GM12864 (cell line): Measurements from ENCODE around the gene KIAA1614.

Source experiments
- DNase-seq: peaks from one replicate; pipeline ENCODE4 v3.0.0-alpha.2; 2011; ENCODE audit warnings: low read depth
- H3K4me3 ChIP-seq: 2 replicates; pipeline ENCODE4 v1.5.1; 2011; ENCODE audit warnings: mild to moderate bottlenecking, low read depth, low read length, control low read depth
- CTCF ChIP-seq: IDR thresholded peaks from 2 replicates; pipeline ENCODE4 v1.5.1; 2011; ENCODE audit warnings: low read depth, mild to moderate bottlenecking, moderate library complexity, low read length, control low read depth, inconsistent platforms; ENCODE audit errors: missing control alignments

KIAA1614 gene

GRCh38 chr1:180899262-180899661, 13.4 kb upstream of the KIAA1614 start:
- no peak overlapping the region for H3K4me3 ChIP-seq
- TF ChIP-seq CTCF, result no peak
- DNase-seq, result no peak

- TF ChIP-seq CTCF, result no peak
- no peak for DNase-seq
- no peak overlapping the region for H3K4me3 ChIP-seq
Measured at GRCh38 chr1:180901076-180901990, 11.4 kb upstream of the KIAA1614 start.

GRCh38 chr1:180902541-180902940, 10.2 kb upstream of the KIAA1614 start:
- DNase-seq, result no peak
- no peak for TF ChIP-seq CTCF
- H3K4me3 ChIP-seq, result no peak overlapping the region

- H3K4me3 ChIP-seq, result no peak overlapping the region
- DNase-seq, result no peak
- no peak for TF ChIP-seq CTCF
Measured at GRCh38 chr1:180905927-180906326, 6.8 kb upstream of the KIAA1614 start.

- no peak overlapping the region for H3K4me3 ChIP-seq
- TF ChIP-seq CTCF, result no peak
- no peak for DNase-seq
Measured at GRCh38 chr1:180906511-180906910, 6.2 kb upstream of the KIAA1614 start.

- TF ChIP-seq CTCF, result no peak
- DNase-seq, result no peak
- H3K4me3 ChIP-seq, result no peak overlapping the region
Measured at GRCh38 chr1:180907313-180908055, 5.2 kb upstream of the KIAA1614 start.
